ENCODE measurements around the gene SAMD4A.

- TF ChIP-seq, protein P1, sequence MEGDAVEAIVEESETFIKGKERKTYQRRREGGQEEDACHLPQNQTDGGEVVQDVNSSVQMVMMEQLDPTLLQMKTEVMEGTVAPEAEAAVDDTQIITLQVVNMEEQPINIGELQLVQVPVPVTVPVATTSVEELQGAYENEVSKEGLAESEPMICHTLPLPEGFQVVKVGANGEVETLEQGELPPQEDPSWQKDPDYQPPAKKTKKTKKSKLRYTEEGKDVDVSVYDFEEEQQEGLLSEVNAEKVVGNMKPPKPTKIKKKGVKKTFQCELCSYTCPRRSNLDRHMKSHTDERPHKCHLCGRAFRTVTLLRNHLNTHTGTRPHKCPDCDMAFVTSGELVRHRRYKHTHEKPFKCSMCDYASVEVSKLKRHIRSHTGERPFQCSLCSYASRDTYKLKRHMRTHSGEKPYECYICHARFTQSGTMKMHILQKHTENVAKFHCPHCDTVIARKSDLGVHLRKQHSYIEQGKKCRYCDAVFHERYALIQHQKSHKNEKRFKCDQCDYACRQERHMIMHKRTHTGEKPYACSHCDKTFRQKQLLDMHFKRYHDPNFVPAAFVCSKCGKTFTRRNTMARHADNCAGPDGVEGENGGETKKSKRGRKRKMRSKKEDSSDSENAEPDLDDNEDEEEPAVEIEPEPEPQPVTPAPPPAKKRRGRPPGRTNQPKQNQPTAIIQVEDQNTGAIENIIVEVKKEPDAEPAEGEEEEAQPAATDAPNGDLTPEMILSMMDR (conservative IDR thresholded peaks at IDR 0.05; ENCODE audit: low read depth, low read length): no peak
- TF ChIP-seq EZH2 (IDR thresholded peaks at IDR 0.05; ENCODE audit: borderline replicate concordance, low read depth, low read length, poor library complexity, severe bottlenecking): no peak
These were observed 208.7 kb downstream of the SAMD4A start for GRCh38 chr14:54775486-54776140.
